Measurements from ENCODE around the gene PITPNM3. TPM values are rescaled to one million over a fixed set of nuclear protein-coding genes. Genes with fewer than 3 reads are reported as not detected.

PITPNM3 gene
- total and polyA plus RNA-seq, 2 of the 8 experiments (the other 6 are each of a cell fraction or from before 2014, with no cell fraction given) = 1.7 to 3.1 TPM

GRCh38 chr17:6536566-6537065 is 19.7 kb downstream of the PITPNM3 start (continued):
- no peak for TF ChIP-seq MAX (IDR thresholded peaks at IDR 0.05)
- no peak for TF ChIP-seq JUN (IDR thresholded peaks at IDR 0.05; ENCODE audit: low read depth, low read length)
- no peak for TF ChIP-seq USF2 (IDR thresholded peaks at IDR 0.05; ENCODE audit: low read length)
- no peak for TF ChIP-seq POLR2AphosphoS5 (IDR thresholded peaks at IDR 0.05; ENCODE audit: low read depth, low read length)
- no peak for TF ChIP-seq CBX5 (IDR thresholded peaks at IDR 0.05; ENCODE audit: low read depth, low read length)
